H1 (cell line): ENCODE results near the gene ZNF423. TPM values are rescaled to one million over a fixed set of nuclear protein-coding genes. Genes with fewer than 3 reads are reported as not detected.

ENCODE experiments used
- CTCF ChIA-PET: fragments of 300-600 bp; sonication (Branson Sonifier 250); formaldehyde crosslinking; loops from one replicate; lab custom pipeline; 2021; ENCODE audit not compliant: partially characterized antibody; lab: Charles Lee
- POLR2A ChIA-PET: fragments of 300-600 bp; sonication (Branson Sonifier 250); formaldehyde crosslinking; loops from one replicate; lab custom pipeline; 2021; ENCODE audit warnings: inconsistent platforms; ENCODE audit not compliant: partially characterized antibody; lab: Charles Lee
- DNase-seq, 2 experiments: peaks; one replicate each; pipeline versions ENCODE4 v3.0.0 to v3.0.0-alpha.2; 2010 to 2022; ENCODE audit warnings: low spot score in 2 of 2, low read depth in 1 of 2, mixed read lengths in 1 of 2
- FAIRE-seq: peaks from 2 replicates; lab custom pipeline; 2011; peaks lifted over from hg19 to GRCh38; lab: Jason Lieb, UNC
- H2AFZ ChIP-seq: 2 replicates; pipeline ENCODE4 v1.8.1; 2012; ENCODE audit warnings: low read length, inconsistent platforms
- H2AK5ac ChIP-seq: 2 replicates; pipeline ENCODE4 v1.6.1; 2013; ENCODE audit warnings: low read depth, low read length
- H2BK120ac ChIP-seq: replicated peaks from 2 replicates; pipeline ENCODE3; 2013; ENCODE audit warnings: low read depth, low read length, inconsistent platforms
- H2BK12ac ChIP-seq: 2 replicates; pipeline ENCODE4 v1.6.1; 2013; ENCODE audit warnings: low read depth, low read length
- H2BK15ac ChIP-seq: 2 replicates; pipeline ENCODE4 v1.6.1; 2013; ENCODE audit warnings: low read length
- H2BK20ac ChIP-seq: 2 replicates; pipeline ENCODE4 v1.6.1; 2013; ENCODE audit warnings: low read length
- H2BK5ac ChIP-seq: 2 replicates; pipeline ENCODE4 v1.6.1; 2013; ENCODE audit warnings: low read depth, low read length
- H3K14ac ChIP-seq: 2 replicates; pipeline ENCODE4 v1.6.1; 2013; ENCODE audit warnings: inconsistent platforms; ENCODE audit not compliant: insufficient read length
- H3K18ac ChIP-seq: 2 replicates; pipeline ENCODE4 v1.6.1; 2013; ENCODE audit warnings: low read length; ENCODE audit errors: extremely low read depth
- H3K23ac ChIP-seq: 2 replicates; pipeline ENCODE4 v1.6.1; 2013; ENCODE audit warnings: inconsistent platforms; ENCODE audit not compliant: insufficient read length
- H3K23me2 ChIP-seq: 2 replicates; pipeline ENCODE4 v1.6.1; 2013; ENCODE audit warnings: low read depth, low read length
- H3K27ac ChIP-seq: 2 replicates; pipeline ENCODE4 v1.6.1; 2011; ENCODE audit warnings: low read depth, low read length, inconsistent platforms
- H3K27me3 ChIP-seq, 4 experiments: replicated peaks in 1 of 4; 1 replicate in 1 of 4; 2 replicates in 3 of 4; pipeline versions ENCODE4 v1.6.1 to v1.8.1; 2011 to 2013; ENCODE audit warnings: low read length in 3 of 4, mild to moderate bottlenecking in 3 of 4, inconsistent platforms in 2 of 4, mixed read lengths in 2 of 4, moderate library complexity in 1 of 4; ENCODE audit not compliant: control insufficient read depth in 3 of 4, insufficient read depth in 3 of 4; ENCODE audit errors: extremely low read depth in 1 of 4
- H3K36me3 ChIP-seq, 4 experiments: 2 replicates each; pipeline versions ENCODE4 v1.6.1 to v1.8.1; 2011 to 2013; ENCODE audit warnings: mild to moderate bottlenecking in 4 of 4, low read length in 3 of 4, moderate library complexity in 2 of 4, control low read depth in 1 of 4, inconsistent platforms in 1 of 4; ENCODE audit not compliant: insufficient read depth in 4 of 4, control insufficient read depth in 2 of 4
- H3K4ac ChIP-seq: replicated peaks from 2 replicates; pipeline ENCODE3; 2013; ENCODE audit warnings: low read length, low read depth, mixed read lengths, inconsistent platforms; ENCODE audit not compliant: insufficient read length
- H3K4me1 ChIP-seq, 4 experiments: replicated peaks in 1 of 4; 1 replicate in 1 of 4; 2 replicates in 3 of 4; pipeline versions ENCODE4 v1.6.1 to v1.8.1; 2011 to 2013; ENCODE audit warnings: low read length in 3 of 4, inconsistent platforms in 2 of 4, mixed read lengths in 1 of 4; ENCODE audit not compliant: insufficient read depth in 4 of 4, control insufficient read depth in 3 of 4
- H3K4me2 ChIP-seq, 2 experiments: 2 replicates each; pipeline versions ENCODE4 v1.6.1 to v1.8.1; 2011 to 2013; ENCODE audit warnings: low read depth in 2 of 2, low read length in 2 of 2, control low read depth in 1 of 2, inconsistent platforms in 1 of 2, mild to moderate bottlenecking in 1 of 2; ENCODE audit not compliant: insufficient read depth in 1 of 2
- H3K4me3 ChIP-seq, 4 experiments: fragments of 200-600, 300-600 bp in 1 of 4; sonication (generic), shearing (Covaris generic), sonication (Bioruptor Twin) in 1 of 4; 2 replicates each; pipeline versions ENCODE4 v1.5.1 to v1.8.1; 2011 to 2016; ENCODE audit warnings: low read length in 4 of 4, low read depth in 3 of 4, control low read depth in 2 of 4, inconsistent platforms in 2 of 4, mild to moderate bottlenecking in 2 of 4, mixed read lengths in 1 of 4, moderate library complexity in 1 of 4; ENCODE audit not compliant: insufficient read depth in 2 of 4; ENCODE audit errors: extremely low read depth in 1 of 4
- H3K56ac ChIP-seq: replicated peaks from 2 replicates; pipeline ENCODE3; 2013; ENCODE audit warnings: low read depth, mild to moderate bottlenecking, mixed read lengths, low read length, inconsistent platforms; ENCODE audit not compliant: insufficient read length
- H3K79me1 ChIP-seq: 2 replicates; pipeline ENCODE4 v1.6.1; 2013; ENCODE audit warnings: low read depth, low read length, control low read depth
- H3K79me2 ChIP-seq, 2 experiments: 2 replicates each; pipeline versions ENCODE4 v1.6.1 to v1.8.1; 2012 to 2013; ENCODE audit warnings: low read length in 2 of 2, mild to moderate bottlenecking in 2 of 2, inconsistent platforms in 1 of 2; ENCODE audit not compliant: insufficient read depth in 2 of 2, control insufficient read depth in 1 of 2
- H3K9ac ChIP-seq, 4 experiments: replicated peaks in 1 of 4; 1 replicate in 1 of 4; 2 replicates in 3 of 4; pipeline versions ENCODE4 v1.6.1 to v1.8.1; 2011 to 2013; ENCODE audit warnings: low read depth in 3 of 4, low read length in 3 of 4, control low read depth in 2 of 4, mild to moderate bottlenecking in 2 of 4, moderate library complexity in 2 of 4, inconsistent platforms in 1 of 4; ENCODE audit errors: extremely low read depth in 1 of 4
- H3K9me3 ChIP-seq, 2 experiments: 2 replicates each; pipeline versions ENCODE4 v1.6.1 to v1.8.1; 2012 to 2013; ENCODE audit warnings: mild to moderate bottlenecking in 2 of 2, moderate library complexity in 2 of 2, control low read depth in 1 of 2, inconsistent platforms in 1 of 2, low read depth in 1 of 2, low read length in 1 of 2, mixed read lengths in 1 of 2; ENCODE audit not compliant: insufficient read depth in 2 of 2
- H4K20me1 ChIP-seq, 2 experiments: replicated peaks in 1 of 2; 2 replicates each; pipeline versions ENCODE3 to v1.8.1; 2011 to 2013; ENCODE audit warnings: inconsistent platforms in 2 of 2, low read length in 2 of 2, mild to moderate bottlenecking in 1 of 2; ENCODE audit not compliant: insufficient read depth in 2 of 2, control insufficient read depth in 1 of 2
- H4K5ac ChIP-seq: 2 replicates; pipeline ENCODE4 v1.6.1; 2013; ENCODE audit warnings: low read length, low read depth, mixed read lengths, inconsistent platforms; ENCODE audit not compliant: insufficient read length
- H4K8ac ChIP-seq: 2 replicates; pipeline ENCODE4 v1.8.0; 2013; ENCODE audit warnings: mild to moderate bottlenecking, moderate library complexity, low read length, inconsistent platforms; ENCODE audit not compliant: insufficient read depth; ENCODE audit errors: extremely low read depth
- H4K91ac ChIP-seq: replicated peaks from 2 replicates; pipeline ENCODE3; 2013; ENCODE audit warnings: low read length, mixed read lengths, inconsistent platforms; ENCODE audit not compliant: insufficient read length
- RAD21 ChIP-seq, 2 experiments: IDR thresholded peaks in 1 of 2; conservative IDR thresholded peaks in 1 of 2; 2 replicates each; pipeline ENCODE4 v1.6.1; 2011; ENCODE audit warnings: low read depth in 2 of 2, low read length in 2 of 2, improper control_type of control experiment in 1 of 2, inconsistent platforms in 1 of 2, mild to moderate bottlenecking in 1 of 2, moderate library complexity in 1 of 2
- RFX5 ChIP-seq: IDR thresholded peaks from 2 replicates; pipeline ENCODE4 v1.6.1; 2011; ENCODE audit warnings: low read depth, low read length, improper control_type of control experiment, borderline replicate concordance
- WGBS, 2 experiments: shearing (Covaris generic) in 1 of 2; methylation state at CpG; one replicate each; pipeline versions ENCODE4 v1.1.6 to v1.1.7; 2013 to 2015; ENCODE audit warnings: low lambda C conversion rate in 2 of 2, mixed read lengths in 2 of 2, inconsistent platforms in 1 of 2, low coverage in 1 of 2, missing lambda C conversion rate in 1 of 2; ENCODE audit not compliant: insufficient replicate concordance in 2 of 2, insufficient coverage in 1 of 2, insufficient read length in 1 of 2; ENCODE audit errors: extremely low coverage in 1 of 2, missing lambda C conversion rate in 1 of 2; 5-methylcytosine and 5-hydroxymethylcytosine counted together
- polyA plus RNA-seq, 7 experiments: library from polyadenylated mRNA; depleted of rRNA in 3 of 7; stranded (reverse) in 5 of 7; unstranded in 2 of 7; fragments of >200 nt in 5 of 7; fragments of 200-250 nt in 2 of 7; gene quantifications; 1 replicate in 5 of 7; 2 replicates in 1 of 7; 4 replicates in 1 of 7; pipeline versions ENCODE4 v1.2.1 to v1.2.3, GENCODE V29; 2011 to 2013; ENCODE audit warnings: missing spikeins in 2 of 7, mixed read lengths in 2 of 7
- total RNA-seq: library from RNA; stranded (reverse); fragmentation: NEBNext Ultra II Directional; extraction: Animal tissue kit (Norgen Biotek cat#: 25700); gene quantifications from 2 replicates; pipeline ENCODE4 v1.2.1, GENCODE V29; 2021

ZNF423 gene
- total and polyA plus RNA-seq, 2 of the 8 experiments (the other 6 are each of a cell fraction or from before 2014, with no cell fraction given) = 38.2 to 52.3 TPM

GRCh38 chr16:49460786-49461470 lies 395.0 kb downstream of the ZNF423 start:
- Histone ChIP-seq H2BK120ac (no peak overlapping the region), H2BK20ac (no peak overlapping the region), H3K79me2 (no peaks in the 10 kb centered on the region), H3K27ac (no peak overlapping the region), H3K4me3 (no peak overlapping the region), H4K91ac (no peak overlapping the region), H4K8ac (no peak overlapping the region), H2BK15ac (no peak overlapping the region), H3K4ac (no peak overlapping the region), H3K23me2 (peaks cover 5% of the 10 kb centered on the region; the same call in 1 of the 2 replicates), H3K4me1 (peaks cover 0 to 3% (median 1%) of the 10 kb centered on the region in 4 experiments; a peak in 4 of 7 replicates), H3K4me2 (no peak overlapping the region), H3K23ac (no peak overlapping the region), H3K18ac (no peak overlapping the region), H3K56ac (no peak overlapping the region), H3K9ac (no peak overlapping the region), H3K36me3 (no peaks in the 10 kb centered on the region), H3K27me3 (peaks cover 0 to 9% (median 6%) of the 10 kb centered on the region in 4 experiments; a peak in 6 of 7 replicates), H2AFZ (no peak overlapping the region), H2BK5ac (no peak overlapping the region), H4K5ac (no peak overlapping the region), H4K20me1 (no peaks in the 10 kb centered on the region)
- POLR2A ChIA-PET = interaction anchor here (0.6 to 1.8 kb wide), 2 partner anchors 9 to 15 kb away, joined by 3 to 5 read pairs; no protein-coding TSS in a partner anchor
- peak in 1 of 2 experiments; percentile 22 for DNase-seq
- WGBS, 2 experiments = 88% methylated on average over 10 of the region's 10 CpGs; no CpG with 5 or more reads in 1 of the 2 experiments
- no peak for TF ChIP-seq RAD21 (IDR thresholded peaks at IDR 0.05 in 1 of 2, conservative IDR thresholded peaks at IDR 0.05 in 1 of 2; ENCODE audit: low read depth in 2 of 2, low read length in 2 of 2)
- TF ChIP-seq RFX5 = no peak
- TF ChIP-seq, all 59 proteins: peak for 0
- Histone ChIP-seq H3K79me1 (no peaks in the 10 kb centered on the region), H3K9me3 (no peaks in the 10 kb centered on the region), H2AK5ac (no peak overlapping the region), H2BK12ac (no peak overlapping the region), H3K14ac (no peak overlapping the region)
- no peak for FAIRE-seq
- CTCF ChIA-PET = interaction anchor here (1.4 kb wide), 2 partner anchors 10 to 11 kb away, joined by 3 to 8 read pairs; no protein-coding TSS in a partner anchor
